ENCODE data around the gene MYH14.

DNA sequence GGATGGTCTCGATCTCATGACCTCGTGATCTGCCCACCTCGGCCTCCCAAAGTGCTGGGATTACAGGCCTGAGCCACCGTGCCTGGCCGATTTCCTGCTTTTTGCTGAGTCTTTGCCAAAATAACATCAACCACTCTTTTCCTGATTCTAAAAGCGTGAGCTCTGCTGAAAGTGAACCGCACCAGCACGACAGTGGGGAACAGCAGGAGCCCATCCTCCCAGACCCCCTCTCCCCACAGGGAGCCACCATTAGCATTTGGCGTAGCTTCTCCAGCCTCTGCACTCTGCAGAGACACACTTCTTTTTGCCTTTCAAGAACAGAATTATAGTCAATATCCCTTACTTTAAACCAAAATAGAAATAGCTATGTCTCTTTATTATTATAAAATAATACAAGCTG, 41.3 kb downstream of the MYH14 start:
- TF ChIP-seq CHD2 (IDR thresholded peaks at IDR 0.05; ENCODE audit: low read length) (no peak), POLR2A (IDR thresholded peaks at IDR 0.05; ENCODE audit: control extremely low read depth in 1 of 2, low read depth in 2 of 2, low read length in 2 of 2) (no peak), BRCA1 (IDR thresholded peaks at IDR 0.05; ENCODE audit: low read depth, low read length) (no peak)
